ENCODE data around the gene MYO10.

DNA sequence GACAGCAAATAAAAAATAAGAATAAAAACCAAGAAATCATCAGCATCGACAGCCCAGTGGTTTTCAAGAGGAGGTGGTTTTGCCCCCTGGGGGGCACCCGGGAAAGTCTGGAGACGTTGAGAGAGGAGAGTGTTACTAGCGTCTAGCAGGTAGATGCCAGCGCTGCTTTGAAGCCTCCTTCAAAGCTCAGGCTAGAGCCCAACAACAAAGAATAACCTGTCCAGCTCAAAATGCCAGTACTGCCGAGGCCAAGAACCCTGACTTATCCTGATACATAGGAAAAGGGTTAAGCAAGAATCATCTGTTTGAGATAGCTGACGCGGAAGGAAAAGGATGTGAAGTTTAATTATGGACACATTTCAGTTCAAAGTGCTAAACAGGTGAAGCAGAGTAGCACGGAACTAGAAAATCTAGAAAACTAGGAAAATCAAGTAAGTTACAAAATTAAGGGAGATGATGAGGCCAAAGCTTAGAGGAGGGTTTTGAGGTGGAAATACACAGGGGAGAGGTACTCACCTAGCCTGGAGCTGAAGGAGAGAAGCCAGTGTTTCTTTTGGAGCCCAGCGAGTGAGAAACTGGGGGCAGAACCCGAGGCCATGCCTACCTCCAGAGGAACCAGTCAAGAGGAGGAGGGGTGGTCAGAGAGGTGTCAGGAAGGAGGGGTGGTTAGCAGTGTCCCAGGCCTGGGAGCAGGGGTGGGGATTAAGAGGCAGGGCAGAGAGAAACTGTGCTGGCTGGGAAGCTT lies 198.3 kb downstream of the MYO10 start:
- TF ChIP-seq POLR2A (IDR thresholded peaks at IDR 0.05) = no peak
- TF ChIP-seq, protein P1, sequence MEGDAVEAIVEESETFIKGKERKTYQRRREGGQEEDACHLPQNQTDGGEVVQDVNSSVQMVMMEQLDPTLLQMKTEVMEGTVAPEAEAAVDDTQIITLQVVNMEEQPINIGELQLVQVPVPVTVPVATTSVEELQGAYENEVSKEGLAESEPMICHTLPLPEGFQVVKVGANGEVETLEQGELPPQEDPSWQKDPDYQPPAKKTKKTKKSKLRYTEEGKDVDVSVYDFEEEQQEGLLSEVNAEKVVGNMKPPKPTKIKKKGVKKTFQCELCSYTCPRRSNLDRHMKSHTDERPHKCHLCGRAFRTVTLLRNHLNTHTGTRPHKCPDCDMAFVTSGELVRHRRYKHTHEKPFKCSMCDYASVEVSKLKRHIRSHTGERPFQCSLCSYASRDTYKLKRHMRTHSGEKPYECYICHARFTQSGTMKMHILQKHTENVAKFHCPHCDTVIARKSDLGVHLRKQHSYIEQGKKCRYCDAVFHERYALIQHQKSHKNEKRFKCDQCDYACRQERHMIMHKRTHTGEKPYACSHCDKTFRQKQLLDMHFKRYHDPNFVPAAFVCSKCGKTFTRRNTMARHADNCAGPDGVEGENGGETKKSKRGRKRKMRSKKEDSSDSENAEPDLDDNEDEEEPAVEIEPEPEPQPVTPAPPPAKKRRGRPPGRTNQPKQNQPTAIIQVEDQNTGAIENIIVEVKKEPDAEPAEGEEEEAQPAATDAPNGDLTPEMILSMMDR (IDR thresholded peaks at IDR 0.05) = no peak

All from tibial nerve (tissue), 3 donors.